Endothelial cell of umbilical vein (primary cell): ENCODE measurements around the gene CHD6.

ENCODE experiments used
- CTCF ChIP-seq, 2 donors: IDR thresholded peaks; 1 replicate in 1 of 2; 2 replicates in 1 of 2; pipeline ENCODE4 v1.5.1; 2011; ENCODE audit warnings: low read length in 2 of 2, mild to moderate bottlenecking in 2 of 2, moderate library complexity in 2 of 2, control low read depth in 1 of 2, inconsistent platforms in 1 of 2, low read depth in 1 of 2; ENCODE audit not compliant: insufficient read depth in 1 of 2; ENCODE audit errors: extremely low read depth in 1 of 2
- EZH2 ChIP-seq: IDR thresholded peaks from 2 replicates; pipeline ENCODE4 v1.6.1; 2012; ENCODE audit warnings: borderline replicate concordance, low read depth, mild to moderate bottlenecking, moderate library complexity, low read length, inconsistent platforms; ENCODE audit not compliant: severe bottlenecking
- JUN ChIP-seq: IDR thresholded peaks from 2 replicates; pipeline ENCODE4 v1.6.1; 2011; ENCODE audit warnings: borderline replicate concordance, low read depth; ENCODE audit not compliant: insufficient read length, insufficient read depth
- MAX ChIP-seq: IDR thresholded peaks from 2 replicates; pipeline ENCODE4 v1.6.1; 2011; ENCODE audit not compliant: insufficient read depth, insufficient read length
- POLR2A ChIP-seq: IDR thresholded peaks from 2 replicates; pipeline ENCODE4 v1.6.1; 2012; ENCODE audit warnings: low read depth, mild to moderate bottlenecking, control low read depth, low read length
- POLR2AphosphoS5 ChIP-seq: IDR thresholded peaks from 2 replicates; pipeline ENCODE4 v1.6.1; 2012; ENCODE audit warnings: low read depth, mild to moderate bottlenecking, control low read depth, low read length, moderate library complexity; ENCODE audit not compliant: insufficient read depth

GRCh38 chr20:41362748-41363140 lies 255.4 kb downstream of the CHD6 start:
- TF ChIP-seq CTCF (IDR thresholded peaks at IDR 0.05; ENCODE audit: extremely low read depth in 1 of 2, insufficient read depth in 1 of 2, low read depth in 1 of 2, low read length in 2 of 2): no peak
- no peak for TF ChIP-seq JUN
- TF ChIP-seq EZH2: no peak
- no peak for TF ChIP-seq POLR2A
- no peak for TF ChIP-seq MAX
- no peak for TF ChIP-seq POLR2AphosphoS5
